Endothelial cell of umbilical vein (primary cell): Measurements from ENCODE around the gene CSN3. TPM values are rescaled to one million over a fixed set of nuclear protein-coding genes. Genes with fewer than 3 reads are reported as not detected.

Experiments used
- BruUV-seq: library from RNA; stranded (reverse); fragments of 400-500 nt; replicated peaks from 2 replicates; lab custom pipeline; 2021; lab: Mats Ljungman, UMichigan
- CTCF ChIA-PET: fragments of 300-600, 350-600 bp; sonication (Branson Sonifier 250); formaldehyde crosslinking; loops from one replicate; lab custom pipeline; 2021; ENCODE audit warnings: antibody characterized with exemption, inconsistent platforms; lab: Charles Lee
- POLR2A ChIA-PET: fragments of 300-600, 350-600 bp; sonication (Branson Sonifier 250); formaldehyde crosslinking; loops from one replicate; lab custom pipeline; 2021; ENCODE audit warnings: antibody characterized with exemption, inconsistent platforms; lab: Charles Lee
- DNase-seq: peaks from one replicate; pipeline ENCODE4 v3.0.0-alpha.2; 2011; ENCODE audit warnings: low read depth, low spot score
- FAIRE-seq: peaks from 2 replicates; lab custom pipeline; 2011; peaks lifted over from hg19 to GRCh38; lab: Jason Lieb, UNC
- H2AFZ ChIP-seq: 2 replicates; pipeline ENCODE4 v1.6.0; 2012; ENCODE audit warnings: low read depth, low read length, control low read depth, inconsistent platforms
- H3K27ac ChIP-seq: 2 replicates; pipeline ENCODE4 v1.5.1; 2011; ENCODE audit warnings: low read depth, mild to moderate bottlenecking, control low read depth, low read length, moderate library complexity; ENCODE audit not compliant: insufficient read depth
- H3K27me3 ChIP-seq, 2 experiments: 2 replicates each; pipeline versions ENCODE4 v1.6.0 to v1.6.1; 2011; ENCODE audit warnings: low read length in 2 of 2, mixed read lengths in 1 of 2; ENCODE audit not compliant: control insufficient read depth in 2 of 2, insufficient read depth in 2 of 2
- H3K36me3 ChIP-seq, 2 experiments: 2 replicates in 1 of 2; 3 replicates in 1 of 2; pipeline ENCODE4 v1.5.1; 2011; ENCODE audit warnings: low read length in 2 of 2, mild to moderate bottlenecking in 1 of 2, moderate library complexity in 1 of 2; ENCODE audit not compliant: control insufficient read depth in 2 of 2, insufficient read depth in 2 of 2; ENCODE audit errors: extremely low read depth in 1 of 2
- H3K4me1 ChIP-seq: 3 replicates; pipeline ENCODE4 v1.5.1; 2011; ENCODE audit warnings: mild to moderate bottlenecking, low read length; ENCODE audit not compliant: control insufficient read depth, insufficient read depth; ENCODE audit errors: extremely low read depth
- H3K4me2 ChIP-seq: 2 replicates; pipeline ENCODE4 v1.6.1; 2011; ENCODE audit warnings: low read length, control low read depth, mixed read lengths; ENCODE audit not compliant: insufficient read depth
- H3K4me3 ChIP-seq, 3 experiments: fragments of 200-600 bp in 1 of 3; sonication (generic), shearing (Covaris generic) in 1 of 3; replicated peaks in 1 of 3; 2 replicates each; pipeline ENCODE4 v1.5.1; 2011 to 2016; ENCODE audit warnings: control low read depth in 3 of 3, low read length in 3 of 3, mild to moderate bottlenecking in 2 of 3, inconsistent platforms in 1 of 3, low read depth in 1 of 3, moderate library complexity in 1 of 3; ENCODE audit not compliant: insufficient read depth in 1 of 3
- H3K79me2 ChIP-seq: 2 replicates; pipeline ENCODE4 v1.6.0; 2012; ENCODE audit warnings: low read length, inconsistent platforms; ENCODE audit not compliant: control insufficient read depth, insufficient read depth
- H3K9ac ChIP-seq: replicated peaks from 2 replicates; pipeline ENCODE3; 2011; ENCODE audit warnings: low read length, control low read depth; ENCODE audit not compliant: insufficient read depth; ENCODE audit errors: extremely low read depth
- H3K9me1 ChIP-seq: replicated peaks from 3 replicates; pipeline ENCODE4 v1.6.0; 2011; ENCODE audit warnings: mild to moderate bottlenecking, low read length; ENCODE audit not compliant: control insufficient read depth, insufficient read depth; ENCODE audit errors: extremely low read depth
- H3K9me3 ChIP-seq: replicated peaks from 2 replicates; pipeline ENCODE4 v1.5.1; 2012; ENCODE audit warnings: low read length, inconsistent platforms; ENCODE audit not compliant: control insufficient read depth, insufficient read depth
- H4K20me1 ChIP-seq: replicated peaks from 2 replicates; pipeline ENCODE3; 2011; ENCODE audit warnings: mild to moderate bottlenecking, low read length; ENCODE audit not compliant: control insufficient read depth, insufficient read depth; ENCODE audit errors: extremely low read depth
- FOS ChIP-seq: IDR thresholded peaks from 2 replicates; pipeline ENCODE4 v1.6.1; 2011; ENCODE audit warnings: mild to moderate bottlenecking, low read length, moderate library complexity, borderline replicate concordance; ENCODE audit not compliant: insufficient read depth
- GATA2 ChIP-seq: IDR thresholded peaks from 2 replicates; pipeline ENCODE4 v1.7.0; 2011; ENCODE audit warnings: low read depth, mild to moderate bottlenecking, moderate library complexity, mixed read lengths, low read length; ENCODE audit not compliant: insufficient read length, insufficient read depth
- JUN ChIP-seq: IDR thresholded peaks from 2 replicates; pipeline ENCODE4 v1.6.1; 2011; ENCODE audit warnings: borderline replicate concordance, low read depth; ENCODE audit not compliant: insufficient read length, insufficient read depth
- MYC ChIP-seq: IDR thresholded peaks from one replicate; pipeline ENCODE4 v1.6.1; 2011; ENCODE audit warnings: mild to moderate bottlenecking, low read depth, low read length
- POLR2A ChIP-seq: IDR thresholded peaks from 2 replicates; pipeline ENCODE4 v1.6.1; 2012; ENCODE audit warnings: low read depth, mild to moderate bottlenecking, control low read depth, low read length
- POLR2AphosphoS5 ChIP-seq: IDR thresholded peaks from 2 replicates; pipeline ENCODE4 v1.6.1; 2012; ENCODE audit warnings: low read depth, mild to moderate bottlenecking, control low read depth, low read length, moderate library complexity; ENCODE audit not compliant: insufficient read depth
- dilution Hi-C: fragments of 300-500 bp; cut with MboI; formaldehyde crosslinking; loops from one replicate; pipeline ENCODE4 v1.15.0; 2019; ENCODE audit warnings: low sequenced_read_pairs; ENCODE audit not compliant: extremely low pct_ligation_motif_present
- intact Hi-C: fragments of 100-400 bp; cut with micrococcal nuclease; formaldehyde crosslinking; loops from one replicate; pipeline ENCODE4 v1.10.0; 2022
- polyA plus RNA-seq, 4 experiments: library from polyadenylated mRNA; depleted of rRNA in 3 of 4; stranded (reverse) in 3 of 4; unstranded in 1 of 4; fragments of >200 nt; gene quantifications; 2 replicates each; pipeline versions ENCODE4 v1.2.1 to v1.2.3, GENCODE V29; 2011 to 2012; ENCODE audit warnings: missing spikeins in 1 of 4
- total RNA-seq: library from RNA; stranded (reverse); gene quantifications from 2 replicates; pipeline ENCODE4 v1.2.3, GENCODE V29; 2021
- TF ChIP-seq, protein P1 (sequence below), 2 donors: IDR thresholded peaks; 1 replicate in 1 of 2; 2 replicates in 1 of 2; pipeline ENCODE4 v1.5.1; 2011; ENCODE audit warnings: low read length in 2 of 2, mild to moderate bottlenecking in 2 of 2, moderate library complexity in 2 of 2, control low read depth in 1 of 2, inconsistent platforms in 1 of 2, low read depth in 1 of 2; ENCODE audit not compliant: insufficient read depth in 1 of 2; ENCODE audit errors: extremely low read depth in 1 of 2

CSN3 gene
- total and polyA plus RNA-seq, 2 donors (not counting 3 experiments of a cell fraction or from before 2014, with no cell fraction given): not detected

DNA sequence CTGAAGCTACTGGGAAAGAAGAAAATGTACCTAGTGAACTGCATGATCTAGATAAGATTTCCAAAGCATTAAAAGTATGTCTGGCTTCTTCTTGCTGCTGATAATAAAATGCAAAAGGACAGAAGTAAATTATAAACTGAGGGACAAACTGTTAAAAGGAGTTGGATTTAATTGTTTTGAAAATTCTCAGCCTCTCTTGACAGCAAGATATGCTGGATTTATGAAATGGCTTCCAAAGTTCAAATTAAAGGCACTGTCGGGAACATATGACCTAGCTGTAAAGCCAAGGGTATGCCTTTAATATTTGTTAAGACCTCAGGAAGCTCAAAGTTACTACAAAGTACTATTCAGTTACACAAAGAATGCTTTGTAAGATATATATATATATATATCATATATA is 46.3 kb downstream of the CSN3 start:
- TF ChIP-seq POLR2A (no peak), GATA2 (no peak), MYC (no peak), JUN (no peak), FOS (no peak), POLR2AphosphoS5 (no peak)
- TF ChIP-seq, protein P1, sequence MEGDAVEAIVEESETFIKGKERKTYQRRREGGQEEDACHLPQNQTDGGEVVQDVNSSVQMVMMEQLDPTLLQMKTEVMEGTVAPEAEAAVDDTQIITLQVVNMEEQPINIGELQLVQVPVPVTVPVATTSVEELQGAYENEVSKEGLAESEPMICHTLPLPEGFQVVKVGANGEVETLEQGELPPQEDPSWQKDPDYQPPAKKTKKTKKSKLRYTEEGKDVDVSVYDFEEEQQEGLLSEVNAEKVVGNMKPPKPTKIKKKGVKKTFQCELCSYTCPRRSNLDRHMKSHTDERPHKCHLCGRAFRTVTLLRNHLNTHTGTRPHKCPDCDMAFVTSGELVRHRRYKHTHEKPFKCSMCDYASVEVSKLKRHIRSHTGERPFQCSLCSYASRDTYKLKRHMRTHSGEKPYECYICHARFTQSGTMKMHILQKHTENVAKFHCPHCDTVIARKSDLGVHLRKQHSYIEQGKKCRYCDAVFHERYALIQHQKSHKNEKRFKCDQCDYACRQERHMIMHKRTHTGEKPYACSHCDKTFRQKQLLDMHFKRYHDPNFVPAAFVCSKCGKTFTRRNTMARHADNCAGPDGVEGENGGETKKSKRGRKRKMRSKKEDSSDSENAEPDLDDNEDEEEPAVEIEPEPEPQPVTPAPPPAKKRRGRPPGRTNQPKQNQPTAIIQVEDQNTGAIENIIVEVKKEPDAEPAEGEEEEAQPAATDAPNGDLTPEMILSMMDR (IDR thresholded peaks at IDR 0.05; ENCODE audit: extremely low read depth in 1 of 2, insufficient read depth in 1 of 2, low read depth in 1 of 2, low read length in 2 of 2): no peak
- no peak overlapping the region for H3K27ac ChIP-seq
- H4K20me1 ChIP-seq: no peaks in the 10 kb centered on the region
- H3K4me2 ChIP-seq: no peak overlapping the region
- DNase-seq (no peak), FAIRE-seq (peak; percentile 38)
- no peak overlapping the region for H3K9ac ChIP-seq
- ChIA-PET CTCF (interaction anchor here (1.2 kb wide), 1 partner anchor 19 kb away, joined by 8 read pairs; no protein-coding TSS in a partner anchor), POLR2A (no interaction called here)
- BruUV-seq: no TSS peak
- intact Hi-C loops (no loop called here), dilution Hi-C loops (no loop called here)
- H3K4me3 ChIP-seq: no peak overlapping the region
- H3K36me3 ChIP-seq: no peaks in the 10 kb centered on the region
- no peaks in the 10 kb centered on the region for H3K9me3 ChIP-seq
- no peaks in the 10 kb centered on the region for H3K27me3 ChIP-seq
- H3K9me1 ChIP-seq: no peaks in the 10 kb centered on the region
- no peaks in the 10 kb centered on the region for H3K4me1 ChIP-seq
- H3K79me2 ChIP-seq: no peaks in the 10 kb centered on the region
- H2AFZ ChIP-seq: no peak overlapping the region
